ENCODE data around the gene CARD19.

GRCh38 chr9:93126151-93126781 is 30.2 kb downstream of the CARD19 start:
- no peak for TF ChIP-seq CTCF (IDR thresholded peaks at IDR 0.05)
- TF ChIP-seq POLR2A (IDR thresholded peaks at IDR 0.05): no peak
